Heart right ventricle (tissue), 16 donors: Measurements from ENCODE around the gene SCN11A. TPM values are rescaled to one million over a fixed set of nuclear protein-coding genes. Genes with fewer than 3 reads are reported as not detected.

Source experiments
- ATAC-seq, 8 donors: fragments of 200-7000 bp; cut with Tn5 transposase; one replicate each; pipeline ENCODE4 v1.9.1; 2020; ENCODE audit warnings: mild to moderate bottlenecking in 8 of 8, moderate library complexity in 8 of 8, moderate number of reproducible peaks in 1 of 8
- DNase-seq, 2 donors: peaks; one replicate each; pipeline ENCODE4 v3.0.0-alpha.2; 2020
- H3K27ac ChIP-seq, 10 donors: fragments of 200-600 bp; sonication (generic) in 2 of 10; one replicate each; pipeline versions ENCODE4 v1.5.0 to v1.8.0; 2020 to 2022; ENCODE audit warnings: mild to moderate bottlenecking in 3 of 10
- H3K27me3 ChIP-seq, 7 donors: fragments of 200-600 bp; one replicate each; pipeline ENCODE4 v1.8.0; 2021 to 2022; ENCODE audit warnings: mild to moderate bottlenecking in 2 of 7
- H3K36me3 ChIP-seq, 9 donors: fragments of 200-600 bp; sonication (generic) in 1 of 9; one replicate each; pipeline versions ENCODE4 v1.5.0 to v1.8.0; 2020 to 2022; ENCODE audit warnings: mild to moderate bottlenecking in 2 of 9
- H3K4me1 ChIP-seq, 9 donors: fragments of 200-600 bp; sonication (generic) in 1 of 9; one replicate each; pipeline versions ENCODE4 v1.5.0 to v1.8.0; 2020 to 2022; ENCODE audit warnings: mild to moderate bottlenecking in 4 of 9
- H3K4me3 ChIP-seq, 10 donors: fragments of 200-600 bp; sonication (generic) in 2 of 10; one replicate each; pipeline versions ENCODE4 v1.5.0 to v1.8.0; 2020 to 2022; ENCODE audit warnings: mild to moderate bottlenecking in 7 of 10, moderate library complexity in 2 of 10
- H3K9me3 ChIP-seq, 11 donors: fragments of 200-600 bp in 10 of 11; sonication (generic) in 2 of 11; one replicate each; pipeline versions ENCODE4 v1.5.0 to v1.8.0; 2013 to 2022; ENCODE audit warnings: mild to moderate bottlenecking in 2 of 11, control low read depth in 1 of 11, moderate library complexity in 1 of 11
- WGBS, 2 donors: extraction: QIAGEN DNeasy Blood & Tissue Kit; methylation state at CpG; one replicate each; pipeline ENCODE4 v1.1.7; 2013; ENCODE audit warnings: inconsistent platforms in 1 of 2; 5-methylcytosine and 5-hydroxymethylcytosine counted together
- intact Hi-C, 10 donors: fragments of 100-400 bp; cut with DNase I; formaldehyde crosslinking; loops; one replicate each; pipeline versions ENCODE4 v1.11.1 to v1.14.2; 2022
- polyA plus RNA-seq, 2 donors: library from polyadenylated mRNA; stranded (reverse); fragments of 200-250 nt; gene quantifications; one replicate each; pipeline ENCODE4 v1.2.3, GENCODE V29; 2013
- total RNA-seq, 10 donors: library from RNA; stranded (reverse); fragmentation: NEBNext Ultra II Directional in 3 of 10; extraction: Animal tissue kit (Norgen Biotek cat#: 25700) in 3 of 10; gene quantifications; one replicate each; pipeline versions ENCODE4 v1.2.1 to v1.2.4, GENCODE V29; 2021 to 2023
- TF ChIP-seq, protein P1 (sequence below), 9 donors: fragments of 200-600 bp; sonication (generic) in 2 of 9; IDR thresholded peaks; one replicate each; pipeline versions ENCODE4 v1.5.0 to v1.8.0; 2021 to 2022; ENCODE audit warnings: antibody characterized with exemption in 9 of 9, mild to moderate bottlenecking in 5 of 9, moderate library complexity in 1 of 9
- donor health status: Arrhythmogenic right ventricular cardiomyopathy.
- donor health status: ischemic (EF 13 %, LVEDD 7.1; RV severe dilation, severe dysfunction).
- donor health status: healthy with polysubstance abuse.
- donor health status: DM: no; HTN: yes; CAD: no.
- donor health status: DM: no; HTN: no; CAD: no.
- donor health status: ischemic (EF 25% LVEDD 6.9; RV normal size, moderate dysfunction).
- donor health status: ischemic (EF 25% LVEDD 5.7; RV mildly dilated, moderate dysfunction).
- donor health status: healthy.
- donor health status: DM: yes; HTN: yes; CAD: no.
- donor health status: Ischemic cardiomyopathy.
- donor health status: ischemic (EF 35%, LVEDD 5.7; RV mildly dilated, moderate dysfunction).
- donor health status: nonischemic (EF 11% LVEDD 7.7; RV severe dilation, severe dysfunction).
- donor health status: DM: yes; HTN: yes; CAD: no.
- donor health status: PGD.
- donor health status: ischemic (EF 29% LVEDD 5.4; RV normal size, mild dysfunction).
- donor health status: nonischemic (EF 23%, LVEDD 6.1; RV moderate dilation, normal function).

The SCN11A gene
- total and polyA plus RNA-seq, 12 donors: 0.01 to 0.15 (median 0.07) TPM; not detected in 2

DNA sequence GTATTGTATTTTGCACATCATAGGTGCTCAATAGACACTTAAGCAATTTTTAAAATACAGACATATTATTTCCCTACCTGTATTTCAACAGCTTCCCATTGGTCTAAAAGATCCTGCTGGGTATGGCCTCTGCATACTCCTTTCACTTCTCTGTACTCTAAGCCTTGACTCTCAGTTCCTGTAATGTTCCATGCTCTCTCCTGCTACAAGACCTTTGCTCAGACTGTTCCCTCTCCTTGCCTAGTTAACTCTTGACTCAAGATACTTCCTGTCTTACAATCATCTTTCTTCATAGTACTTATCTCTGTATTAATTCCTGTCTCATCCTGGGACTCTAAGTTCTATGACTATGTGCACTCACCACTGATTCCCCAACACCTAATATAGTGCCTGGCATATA lies 1.7 kb downstream of the SCN11A start:
- no peak overlapping the region for H3K27ac ChIP-seq
- no peaks in the 10 kb centered on the region for H3K36me3 ChIP-seq
- ATAC-seq (no peak), DNase-seq (no peak)
- TF ChIP-seq, protein P1, sequence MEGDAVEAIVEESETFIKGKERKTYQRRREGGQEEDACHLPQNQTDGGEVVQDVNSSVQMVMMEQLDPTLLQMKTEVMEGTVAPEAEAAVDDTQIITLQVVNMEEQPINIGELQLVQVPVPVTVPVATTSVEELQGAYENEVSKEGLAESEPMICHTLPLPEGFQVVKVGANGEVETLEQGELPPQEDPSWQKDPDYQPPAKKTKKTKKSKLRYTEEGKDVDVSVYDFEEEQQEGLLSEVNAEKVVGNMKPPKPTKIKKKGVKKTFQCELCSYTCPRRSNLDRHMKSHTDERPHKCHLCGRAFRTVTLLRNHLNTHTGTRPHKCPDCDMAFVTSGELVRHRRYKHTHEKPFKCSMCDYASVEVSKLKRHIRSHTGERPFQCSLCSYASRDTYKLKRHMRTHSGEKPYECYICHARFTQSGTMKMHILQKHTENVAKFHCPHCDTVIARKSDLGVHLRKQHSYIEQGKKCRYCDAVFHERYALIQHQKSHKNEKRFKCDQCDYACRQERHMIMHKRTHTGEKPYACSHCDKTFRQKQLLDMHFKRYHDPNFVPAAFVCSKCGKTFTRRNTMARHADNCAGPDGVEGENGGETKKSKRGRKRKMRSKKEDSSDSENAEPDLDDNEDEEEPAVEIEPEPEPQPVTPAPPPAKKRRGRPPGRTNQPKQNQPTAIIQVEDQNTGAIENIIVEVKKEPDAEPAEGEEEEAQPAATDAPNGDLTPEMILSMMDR (IDR thresholded peaks at IDR 0.05): no peak
- H3K4me3 ChIP-seq: no peak overlapping the region
- peaks cover 2 to 34% (median 22%) of the 10 kb centered on the region in 9 donors for H3K4me1 ChIP-seq
- intact Hi-C loops: loop anchor here in 1 of 10 donors (5.0 kb wide), 1 partner anchor 52 kb away; no protein-coding TSS in a partner anchor
- no peaks in the 10 kb centered on the region for H3K27me3 ChIP-seq
- no peaks in the 10 kb centered on the region for H3K9me3 ChIP-seq

DNA sequence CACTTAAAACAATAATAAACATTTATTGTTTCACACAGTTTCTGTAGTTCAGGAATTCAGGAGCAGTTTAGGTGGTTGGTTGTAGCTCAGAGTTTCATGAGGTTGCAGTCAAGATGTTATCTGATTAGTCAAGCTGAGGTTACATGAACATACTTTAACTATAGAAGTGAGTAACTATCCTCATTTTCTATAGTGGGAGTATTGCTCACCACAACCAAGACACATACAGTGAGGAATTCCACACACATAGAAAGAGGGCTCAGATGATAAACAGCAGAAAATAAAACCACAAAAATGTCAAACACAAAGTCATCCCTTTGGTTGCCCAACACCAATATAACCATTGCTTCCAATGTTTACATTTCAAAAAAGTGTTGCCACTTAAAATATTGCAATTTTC lies 13.6 kb downstream of the SCN11A start:
- Histone ChIP-seq H3K36me3 (no peaks in the 10 kb centered on the region), H3K4me3 (no peak overlapping the region), H3K27ac (no peak overlapping the region), H3K27me3 (no peaks in the 10 kb centered on the region), H3K9me3 (peaks cover 0 to 32% (median 5%) of the 10 kb centered on the region in 11 donors), H3K4me1 (no peaks in the 10 kb centered on the region)
- TF ChIP-seq, protein P1 (IDR thresholded peaks at IDR 0.05): no peak
- intact Hi-C loops: loop anchor here in 1 of 10 donors (10.0 kb wide), 1 partner anchor 513 kb away; no protein-coding TSS in a partner anchor
- DNase-seq: no peak
- ATAC-seq: no peak

DNA sequence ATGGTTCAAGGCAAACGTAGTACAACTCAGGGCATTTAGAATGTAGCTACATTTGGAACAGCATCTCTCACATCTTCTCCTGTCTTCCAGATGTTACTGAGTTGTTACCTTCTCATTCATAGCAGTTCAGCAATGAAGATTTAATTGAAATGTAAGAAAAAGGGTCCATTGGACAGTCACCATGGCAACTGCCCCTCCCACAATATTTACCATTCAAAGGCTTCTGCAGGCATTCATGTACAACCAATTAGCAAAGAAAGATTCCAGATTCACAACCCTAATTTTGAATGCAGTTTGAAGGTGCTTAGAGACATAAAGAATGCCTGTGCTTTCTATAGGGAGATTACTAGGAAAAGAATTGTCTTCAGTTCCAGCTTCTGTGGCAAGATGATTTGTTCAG lies 22.2 kb downstream of the SCN11A start:
- WGBS, 2 donors: 92 to 96% methylated on average over 1 of the region's 1 CpG
- TF ChIP-seq, protein P1 (IDR thresholded peaks at IDR 0.05): no peak
- no peak for DNase-seq
- no peaks in the 10 kb centered on the region for H3K27me3 ChIP-seq
- H3K4me3 ChIP-seq: no peak overlapping the region
- intact Hi-C loops: no loop called here
- peaks cover 0 to 4% (median 0%) of the 10 kb centered on the region in 11 donors for H3K9me3 ChIP-seq
- ATAC-seq: no peak
- no peak overlapping the region for H3K27ac ChIP-seq
- peaks cover 0 to 10% (median 0%) of the 10 kb centered on the region in 9 donors for H3K4me1 ChIP-seq
- H3K36me3 ChIP-seq: no peaks in the 10 kb centered on the region

DNA sequence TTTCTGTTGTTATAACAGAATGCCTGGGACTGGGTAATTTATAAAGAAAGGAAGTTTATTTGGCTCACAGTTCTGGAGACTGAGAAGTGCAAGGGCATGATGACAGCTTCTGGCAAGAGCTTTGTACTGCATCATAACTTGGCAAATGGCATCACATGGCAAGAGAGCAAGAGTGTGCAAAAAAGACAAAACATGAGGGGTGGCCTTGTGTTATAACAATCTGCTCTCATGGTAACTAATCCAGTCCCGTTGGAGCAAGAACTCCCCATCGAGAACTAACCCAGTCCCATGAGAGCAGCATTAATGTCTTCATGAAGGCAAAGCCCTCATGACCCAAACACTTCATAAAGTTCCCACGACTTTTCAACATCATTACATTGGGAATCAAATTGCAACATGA lies 23.2 kb downstream of the SCN11A start:
- peak in 3 of 8 donors; percentile 28 to 63 (median 59) for ATAC-seq
- intact Hi-C loops: no loop called here
- no peaks in the 10 kb centered on the region for H3K27me3 ChIP-seq

More for the DNA sequence above, 23.2 kb downstream of the SCN11A start:
- peaks cover 0 to 10% (median 0%) of the 10 kb centered on the region in 9 donors for H3K4me1 ChIP-seq
- H3K27ac ChIP-seq: no peak overlapping the region
- H3K9me3 ChIP-seq: no peaks in the 10 kb centered on the region
- TF ChIP-seq, protein P1 (IDR thresholded peaks at IDR 0.05): no peak
- 45 to 57% methylated on average over 3 of the region's 3 CpGs for WGBS, 2 donors
- no peaks in the 10 kb centered on the region for H3K36me3 ChIP-seq
- no peak overlapping the region for H3K4me3 ChIP-seq
- no peak for DNase-seq
